Activated CD4-positive, CD25-positive, alpha-beta regulatory T cell (primary cell): ENCODE measurements around the gene NTRK1.

Source experiments
- DNase-seq, 4 experiments: peaks; one replicate each; lab custom pipeline; 2025; lab: John Stamatoyannopoulos, UW

The NTRK1 gene

GRCh38 chr1:156857532-156857931, 3.1 kb upstream of the NTRK1 start:
- no peak for DNase-seq

GRCh38 chr1:156858555-156858956, 2.1 kb upstream of the NTRK1 start:
- DNase-seq = no peak

- no peak for DNase-seq
Measured at GRCh38 chr1:156858959-156859522, 1.6 kb upstream of the NTRK1 start, which contains the start of gene INSRR. TSS of gene INSRR (minus strand) at chr1:156859117. CDS start at chr1:156858621, 496 bp downstream.

- DNase-seq = no peak
Measured at GRCh38 chr1:156859523-156860112, 1.0 kb upstream of the NTRK1 start.

- DNase-seq = peak in 3 of 4 experiments; percentile 22 to 31 (median 24)
Measured at GRCh38 chr1:156860113-156860627, 495 bp upstream of the NTRK1 start.

GRCh38 chr1:156862584-156862983, 1.9 kb downstream of the NTRK1 start:
- no peak for DNase-seq

- DNase-seq = no peak
Measured at GRCh38 chr1:156862997-156863599, 2.4 kb downstream of the NTRK1 start.

GRCh38 chr1:156863631-156864030, 3.0 kb downstream of the NTRK1 start:
- DNase-seq = no peak

GRCh38 chr1:156864796-156865195, 4.1 kb downstream of the NTRK1 start:
- DNase-seq = no peak

GRCh38 chr1:156865258-156865657, 4.6 kb downstream of the NTRK1 start:
- no peak for DNase-seq

GRCh38 chr1:156865865-156866248, 5.2 kb downstream of the NTRK1 start:
- no peak for DNase-seq

- DNase-seq = no peak
Measured at GRCh38 chr1:156866249-156866909, 5.7 kb downstream of the NTRK1 start.

GRCh38 chr1:156868341-156868740, 7.7 kb downstream of the NTRK1 start:
- DNase-seq = no peak

GRCh38 chr1:156869455-156869854, 8.8 kb downstream of the NTRK1 start:
- no peak for DNase-seq

- no peak for DNase-seq
Measured at GRCh38 chr1:156873659-156874058, 13.0 kb downstream of the NTRK1 start.

- no peak for DNase-seq
Measured at GRCh38 chr1:156874142-156874541, 13.5 kb downstream of the NTRK1 start.

- DNase-seq = no peak
Measured at GRCh38 chr1:156874572-156875340, 14.1 kb downstream of the NTRK1 start.

GRCh38 chr1:156875341-156875615, 14.6 kb downstream of the NTRK1 start:
- DNase-seq = no peak

- DNase-seq = no peak
Measured at GRCh38 chr1:156876281-156876680, 15.6 kb downstream of the NTRK1 start.

- no peak for DNase-seq
Measured at GRCh38 chr1:156877433-156878170, 16.9 kb downstream of the NTRK1 start.

- DNase-seq = no peak
Measured at GRCh38 chr1:156879876-156880275, 19.2 kb downstream of the NTRK1 start.

GRCh38 chr1:156880473-156880872, 19.8 kb downstream of the NTRK1 start:
- no peak for DNase-seq
